Measurements from ENCODE around the gene RABGAP1L. TPM values are rescaled to one million over a fixed set of nuclear protein-coding genes. Genes with fewer than 3 reads are reported as not detected.
"Not testable (repeated sequence)": the region's sequence is repeated elsewhere in the genome, so short reads cannot be mapped to it uniquely, and the experiment has no call there.

The RABGAP1L gene
- total and polyA plus RNA-seq, 10 donors = 30.3 to 125 (median 77.7) TPM

- Histone ChIP-seq H3K9me3 (no peaks in the 10 kb centered on the region), H3K27me3 (replicated peaks in 1 of 7) (no peaks in the 10 kb centered on the region), H3K4me1 (peaks cover 0 to 21% (median 13%) of the 10 kb centered on the region in 6 donors), H3K4me3 (no peak overlapping the region), H3K36me3 (peaks cover 0 to 22% (median 0%) of the 10 kb centered on the region in 6 donors), H3K27ac (no peak overlapping the region)
- no peak for DNase-seq
- intact Hi-C loops (cut with DNase I; ENCODE audit: low total_unique reads) = no loop called here
- TF ChIP-seq CTCF (IDR thresholded peaks at IDR 0.05 in 8 of 11, conservative IDR thresholded peaks at IDR 0.05 in 3 of 11) (no peak), POLR2AphosphoS5 (IDR thresholded peaks at IDR 0.05) (no peak), POLR2A (IDR thresholded peaks at IDR 0.05) (no peak)
These were observed 652.7 kb downstream of the RABGAP1L start for GRCh38 chr1:174812016-174812415.

- Histone ChIP-seq H3K9me3 (no peaks in the 10 kb centered on the region), H3K27ac (no peak overlapping the region), H3K4me1 (peaks cover 0 to 21% (median 13%) of the 10 kb centered on the region in 6 donors), H3K36me3 (peaks cover 0 to 22% (median 0%) of the 10 kb centered on the region in 6 donors), H3K27me3 (replicated peaks in 1 of 7) (no peaks in the 10 kb centered on the region), H3K4me3 (no peak overlapping the region)
- TF ChIP-seq POLR2AphosphoS5 (IDR thresholded peaks at IDR 0.05) (no peak), POLR2A (IDR thresholded peaks at IDR 0.05) (no peak), CTCF (IDR thresholded peaks at IDR 0.05 in 8 of 11, conservative IDR thresholded peaks at IDR 0.05 in 3 of 11) (no peak)
- intact Hi-C loops (cut with DNase I; ENCODE audit: low total_unique reads) = no loop called here
- DNase-seq = no peak
These were observed 653.3 kb downstream of the RABGAP1L start for GRCh38 chr1:174812656-174813055.

GRCh38 chr1:174815036-174815435 lies 655.7 kb downstream of the RABGAP1L start:
- TF ChIP-seq POLR2AphosphoS5 (IDR thresholded peaks at IDR 0.05) = no peak
- TF ChIP-seq POLR2A (IDR thresholded peaks at IDR 0.05) = no peak
- no peak for TF ChIP-seq CTCF (IDR thresholded peaks at IDR 0.05 in 8 of 11, conservative IDR thresholded peaks at IDR 0.05 in 3 of 11)
- H3K4me1 ChIP-seq = peaks cover 0 to 21% (median 13%) of the 10 kb centered on the region in 6 donors
- no peaks in the 10 kb centered on the region for H3K27me3 ChIP-seq (replicated peaks in 1 of 7)
- no peak overlapping the region for H3K4me3 ChIP-seq
- peaks cover 0 to 14% (median 0%) of the 10 kb centered on the region in 6 donors for H3K36me3 ChIP-seq
- no peak overlapping the region for H3K27ac ChIP-seq
- WGBS, 5 donors = 69 to 86% (median 75%) methylated on average over 3 of the region's 3 CpGs
- intact Hi-C loops (cut with DNase I; ENCODE audit: low total_unique reads) = no loop called here
- no peak for DNase-seq
- no peaks in the 10 kb centered on the region for H3K9me3 ChIP-seq

- H3K36me3 ChIP-seq = peaks cover 0 to 14% (median 0%) of the 10 kb centered on the region in 6 donors
- H3K4me3 ChIP-seq = no peak overlapping the region
- no peak for DNase-seq
- no peaks in the 10 kb centered on the region for H3K27me3 ChIP-seq (replicated peaks in 1 of 7)
- no peaks in the 10 kb centered on the region for H3K9me3 ChIP-seq
- intact Hi-C loops (cut with DNase I; ENCODE audit: low total_unique reads) = no loop called here
- no peak for TF ChIP-seq CTCF (IDR thresholded peaks at IDR 0.05 in 8 of 11, conservative IDR thresholded peaks at IDR 0.05 in 3 of 11)
- no peak for TF ChIP-seq POLR2AphosphoS5 (IDR thresholded peaks at IDR 0.05)
- TF ChIP-seq POLR2A (IDR thresholded peaks at IDR 0.05) = no peak
- H3K27ac ChIP-seq = no peak overlapping the region
- peaks cover 0 to 21% (median 13%) of the 10 kb centered on the region in 6 donors for H3K4me1 ChIP-seq
These were observed 656.2 kb downstream of the RABGAP1L start for GRCh38 chr1:174815474-174815908.

GRCh38 chr1:174816621-174817020 lies 657.3 kb downstream of the RABGAP1L start:
- H3K4me3 ChIP-seq; H3K9me3 ChIP-seq; H3K27ac ChIP-seq; DNase-seq; H3K27me3 ChIP-seq (replicated peaks in 1 of 7); intact Hi-C loops (cut with DNase I; ENCODE audit: low total_unique reads): not testable (repeated sequence)
- peaks cover 0 to 14% (median 0%) of the 10 kb centered on the region in 6 donors for H3K36me3 ChIP-seq
- H3K4me1 ChIP-seq = peaks cover 0 to 21% (median 13%) of the 10 kb centered on the region in 6 donors
- WGBS, 5 donors = 95 to 99% (median 99%) methylated on average over 8 of the region's 8 CpGs

Data from spleen (tissue), 11 donors.